Renal cortex interstitium (tissue), 11 donors: Measurements from ENCODE around the gene DCHS2. TPM values are rescaled to one million over a fixed set of nuclear protein-coding genes. Genes with fewer than 3 reads are reported as not detected.

Experiments
- DNase-seq, 11 donors: peaks; one replicate each; pipeline ENCODE4 v3.0.0-alpha.2; 2013; ENCODE audit warnings: low read depth in 9 of 11, low spot score in 4 of 11; ENCODE audit errors: extremely low read depth in 1 of 11
- polyA plus RNA-seq, 3 donors: library from polyadenylated mRNA; unstranded; fragments of 120-200 nt; gene quantifications; one replicate each; pipeline ENCODE4 v1.2.1, GENCODE V29; 2013; ENCODE audit not compliant: insufficient read length in 3 of 3

Gene DCHS2
- polyA plus RNA-seq, 3 donors = 6.6 to 8.3 (median 7.3) TPM

- no peak for DNase-seq
Observed at GRCh38 chr4:154497889-154498288, 6.3 kb upstream of the DCHS2 start.

GRCh38 chr4:154495867-154496266 lies 4.3 kb upstream of the DCHS2 start:
- DNase-seq = no peak

GRCh38 chr4:154492288-154492687 lies 689 bp upstream of the DCHS2 start:
- DNase-seq = no peak

GRCh38 chr4:154490583-154491340 lies 837 bp downstream of the DCHS2 start:
- no peak for DNase-seq

DNA sequence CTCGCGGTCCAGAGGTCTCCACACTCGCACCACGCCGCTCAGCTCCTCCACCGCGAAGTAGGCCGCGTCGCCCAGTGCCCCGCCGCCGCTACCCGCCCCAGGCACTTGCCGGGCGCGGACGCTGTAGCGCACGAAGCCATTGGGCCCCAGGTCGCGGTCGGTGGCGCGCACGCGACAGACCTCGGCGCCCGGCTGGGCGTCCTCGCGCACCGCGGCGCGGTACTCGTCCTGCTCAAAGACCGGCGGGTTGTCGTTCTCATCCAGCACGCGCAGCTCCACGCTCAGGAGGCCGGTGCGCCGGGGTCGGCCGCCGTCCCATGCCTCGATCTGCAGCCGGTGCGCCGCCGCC lies 1.4 kb downstream of the DCHS2 start:
- DNase-seq = no peak

DNA sequence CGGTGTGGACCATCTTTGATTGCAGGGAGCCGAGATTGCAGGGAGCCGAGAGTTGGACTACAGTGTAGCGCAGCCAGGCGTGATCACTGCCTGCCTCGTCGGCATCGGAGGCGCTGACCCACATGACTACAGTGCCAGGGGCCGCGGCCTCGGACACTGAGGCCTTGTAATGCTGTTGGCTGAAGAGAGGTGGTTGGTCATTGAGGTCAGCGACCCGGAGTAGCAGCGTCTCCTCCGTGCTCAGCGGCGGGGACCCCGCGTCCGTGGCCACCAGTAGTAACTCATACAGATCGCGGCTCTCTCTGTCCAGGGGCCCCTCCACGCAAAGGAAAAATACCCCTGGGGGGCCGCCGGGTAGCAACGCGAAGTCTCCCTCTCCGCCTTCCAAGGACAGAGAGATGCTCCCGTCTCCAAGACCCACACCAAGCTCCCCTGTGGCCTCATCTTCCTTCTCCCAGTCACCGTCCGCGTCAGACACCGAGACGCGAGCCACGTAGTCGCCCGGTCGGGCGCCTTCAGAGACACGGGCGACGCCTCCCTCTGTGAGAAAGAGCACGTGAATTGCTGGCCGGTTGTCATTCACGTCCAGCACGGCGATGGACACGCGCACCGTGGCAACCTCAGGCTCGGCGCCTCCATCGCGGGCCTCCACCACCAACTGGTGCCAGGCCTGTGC lies 1.9 kb downstream of the DCHS2 start:
- DNase-seq = no peak

- DNase-seq = no peak
Observed at GRCh38 chr4:154487145-154487544, 4.5 kb downstream of the DCHS2 start.

DNA sequence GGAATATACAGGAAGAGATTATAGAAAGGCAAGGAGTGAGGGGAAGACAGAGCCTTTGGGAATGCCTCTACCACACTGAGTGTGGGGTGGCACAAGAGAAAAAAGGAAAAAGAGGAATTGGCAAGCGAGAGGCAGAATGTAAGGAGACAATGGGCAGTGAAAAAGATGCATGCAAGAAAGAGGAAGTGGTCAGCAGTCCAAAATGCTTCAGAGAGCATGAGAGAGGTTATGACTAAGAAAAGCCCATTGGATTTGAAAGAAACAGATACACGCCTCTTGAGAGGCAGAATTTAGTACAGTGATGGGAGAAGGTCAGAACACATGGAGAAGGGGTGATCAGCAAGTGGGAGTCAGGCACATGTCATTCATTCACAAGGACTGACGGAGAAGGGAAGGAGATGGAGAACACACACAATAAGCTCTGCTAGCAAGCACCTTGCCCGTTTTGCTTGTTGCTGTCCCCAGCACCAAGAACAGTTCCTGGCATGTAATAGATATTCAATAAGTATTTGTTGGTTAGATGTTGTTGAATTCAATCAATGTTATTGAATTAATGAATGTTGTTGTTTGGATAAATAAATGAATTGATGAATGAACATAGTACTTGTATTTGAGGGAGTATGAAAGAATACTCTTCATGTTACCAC lies 6.3 kb downstream of the DCHS2 start:
- DNase-seq = no peak

GRCh38 chr4:154478547-154478946 lies 13.1 kb downstream of the DCHS2 start:
- DNase-seq = no peak

DNA sequence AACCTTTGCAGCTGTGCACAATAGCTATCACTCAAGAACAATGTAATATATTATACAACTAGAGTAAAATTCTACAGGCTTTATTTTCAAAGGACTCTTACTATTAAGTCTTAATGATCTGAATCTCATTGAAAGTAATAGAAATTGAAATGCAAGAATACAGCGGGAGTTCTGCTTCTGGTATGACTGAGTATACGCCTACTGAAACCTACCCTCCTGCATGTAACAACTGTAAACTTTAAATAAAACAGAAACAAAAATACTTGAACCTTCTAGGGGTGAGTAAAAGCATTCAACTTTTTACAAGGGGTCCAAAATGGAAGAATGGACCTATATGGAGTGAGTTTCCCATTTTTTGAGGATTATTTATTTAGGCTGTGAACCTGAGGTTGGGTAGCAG lies 13.5 kb downstream of the DCHS2 start:
- no peak for DNase-seq

DNA sequence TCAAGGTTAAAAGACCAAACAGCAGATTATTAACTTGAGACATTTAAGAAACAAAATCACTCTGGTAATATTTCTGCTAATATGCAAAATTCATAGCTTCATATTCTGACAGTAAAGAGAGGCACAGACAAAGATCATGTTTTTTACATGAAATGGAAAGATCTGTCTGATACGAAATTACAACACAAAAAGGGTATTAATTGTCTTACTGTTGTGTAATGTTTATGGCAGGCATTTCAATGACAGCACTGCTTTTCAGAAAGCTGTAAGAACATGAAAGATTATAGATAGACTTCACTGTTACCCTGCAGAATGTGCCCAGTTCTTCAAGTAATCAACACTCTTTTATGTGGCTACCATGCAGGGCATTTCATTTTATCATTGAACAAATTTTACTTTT lies 15.4 kb downstream of the DCHS2 start:
- DNase-seq = no peak

- no peak for DNase-seq
Observed at GRCh38 chr4:154475820-154476219, 15.8 kb downstream of the DCHS2 start.

DNA sequence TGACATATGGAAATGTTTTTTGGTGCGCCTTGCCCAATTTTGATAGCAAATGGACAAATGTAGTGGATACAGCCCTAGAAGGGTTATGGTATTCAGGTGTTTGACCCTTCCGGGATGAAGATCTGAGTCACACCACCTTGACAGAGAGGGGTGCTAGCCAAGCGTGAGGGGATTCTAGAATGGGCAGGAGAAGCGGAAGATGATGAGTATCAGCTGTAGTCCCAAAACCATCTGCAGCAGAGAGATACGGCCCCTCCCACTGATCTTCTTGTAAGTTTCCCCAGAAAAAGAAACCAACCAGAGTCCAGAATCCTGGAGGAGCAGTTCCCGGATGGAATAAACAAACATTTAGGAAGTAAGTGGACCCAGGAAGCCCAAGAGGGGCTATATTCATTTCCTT lies 18.1 kb downstream of the DCHS2 start:
- DNase-seq = no peak

- no peak for DNase-seq
Observed at GRCh38 chr4:154472858-154473257, 18.7 kb downstream of the DCHS2 start.

- peak in 3 of 11 donors; percentile 5 to 40 (median 32) for DNase-seq
Observed at GRCh38 chr4:154471526-154472331, 19.9 kb downstream of the DCHS2 start.

DNA sequence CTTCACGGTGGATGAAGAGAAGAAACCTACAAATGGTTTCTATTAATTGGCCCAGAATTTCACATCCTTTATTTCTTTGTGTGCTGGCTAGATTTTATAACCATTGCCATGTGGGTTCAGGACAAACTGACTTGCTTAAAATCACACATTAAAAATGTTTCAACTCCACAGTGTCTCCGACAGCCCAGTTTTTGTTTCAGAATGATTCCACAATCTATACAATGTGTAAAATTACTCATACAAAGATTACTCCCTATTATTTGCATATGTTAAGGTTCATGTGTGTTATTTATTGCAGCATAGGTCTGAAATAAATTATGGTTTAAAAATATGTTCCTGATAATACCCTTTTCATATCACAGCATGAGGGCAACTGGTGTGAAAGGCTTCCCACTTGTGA lies 20.6 kb downstream of the DCHS2 start:
- DNase-seq = no peak

DNA sequence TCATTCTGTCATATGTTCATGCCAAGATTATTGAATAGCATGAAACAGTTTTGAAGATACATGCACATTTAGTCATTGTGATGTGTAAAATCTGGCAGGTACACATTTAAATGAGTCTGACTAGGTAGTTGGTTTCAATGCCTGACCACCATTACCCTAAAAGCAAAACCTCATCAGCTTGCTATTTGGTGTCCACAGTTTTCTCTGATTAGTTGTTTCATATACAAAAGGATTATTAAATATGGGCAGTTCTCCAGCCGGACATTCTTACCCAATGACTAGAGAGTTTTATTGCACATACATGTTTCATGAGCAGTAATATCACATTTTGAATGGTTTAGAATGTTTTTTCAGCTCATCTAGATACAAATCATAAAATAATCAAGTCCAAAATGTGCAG lies 23.7 kb downstream of the DCHS2 start:
- no peak for DNase-seq

DNA sequence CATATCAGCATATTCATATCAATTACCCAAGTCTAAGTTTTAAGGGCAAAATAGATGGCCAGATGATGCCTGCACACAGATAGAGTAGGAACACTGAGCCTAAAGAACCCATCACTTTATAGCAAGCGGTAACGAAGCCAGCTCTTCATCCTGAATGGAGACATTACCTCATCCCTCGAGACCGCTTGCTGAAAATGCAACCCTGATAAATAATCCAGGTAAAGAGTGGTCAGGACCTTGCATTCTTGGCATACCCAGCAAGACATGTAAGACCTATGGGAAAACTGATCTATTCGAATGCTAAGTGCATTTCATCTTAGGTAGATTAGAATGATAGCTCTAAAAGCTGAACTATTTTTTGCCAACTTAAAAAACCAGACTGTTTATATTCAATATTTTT lies 25.3 kb downstream of the DCHS2 start:
- DNase-seq = no peak

- DNase-seq = no peak
Observed at GRCh38 chr4:154465085-154465484, 26.5 kb downstream of the DCHS2 start.

GRCh38 chr4:154464654-154465053 lies 26.9 kb downstream of the DCHS2 start:
- DNase-seq = no peak
